GM12801 (cell line): Measurements from ENCODE around the gene SNTG2.

Experiments used
- TF ChIP-seq, protein P1 (sequence below): IDR thresholded peaks from one replicate; pipeline ENCODE4 v1.5.1; 2011; ENCODE audit warnings: control low read depth; ENCODE audit not compliant: insufficient read length; ENCODE audit errors: extremely low read depth

The SNTG2 gene

DNA sequence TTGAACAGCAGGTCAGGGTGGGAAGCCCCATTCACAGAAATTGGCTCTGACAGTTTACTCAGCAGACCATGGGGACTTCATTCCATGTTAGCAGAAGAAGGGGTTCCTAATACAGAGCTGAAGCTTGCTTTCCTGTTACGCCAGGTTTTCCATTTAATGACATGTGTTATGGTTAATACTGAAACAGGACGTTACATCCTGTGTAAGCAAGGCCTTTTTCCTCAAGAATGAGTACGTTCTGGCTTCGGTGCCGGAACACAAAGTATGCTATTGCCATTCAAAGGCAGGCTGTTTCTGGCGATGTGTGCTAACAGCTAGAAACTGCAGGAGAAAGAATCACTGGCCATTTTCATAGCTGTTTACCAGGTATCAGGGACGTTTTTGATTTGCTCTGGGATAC lies 190.4 kb downstream of the SNTG2 start:
- TF ChIP-seq, protein P1, sequence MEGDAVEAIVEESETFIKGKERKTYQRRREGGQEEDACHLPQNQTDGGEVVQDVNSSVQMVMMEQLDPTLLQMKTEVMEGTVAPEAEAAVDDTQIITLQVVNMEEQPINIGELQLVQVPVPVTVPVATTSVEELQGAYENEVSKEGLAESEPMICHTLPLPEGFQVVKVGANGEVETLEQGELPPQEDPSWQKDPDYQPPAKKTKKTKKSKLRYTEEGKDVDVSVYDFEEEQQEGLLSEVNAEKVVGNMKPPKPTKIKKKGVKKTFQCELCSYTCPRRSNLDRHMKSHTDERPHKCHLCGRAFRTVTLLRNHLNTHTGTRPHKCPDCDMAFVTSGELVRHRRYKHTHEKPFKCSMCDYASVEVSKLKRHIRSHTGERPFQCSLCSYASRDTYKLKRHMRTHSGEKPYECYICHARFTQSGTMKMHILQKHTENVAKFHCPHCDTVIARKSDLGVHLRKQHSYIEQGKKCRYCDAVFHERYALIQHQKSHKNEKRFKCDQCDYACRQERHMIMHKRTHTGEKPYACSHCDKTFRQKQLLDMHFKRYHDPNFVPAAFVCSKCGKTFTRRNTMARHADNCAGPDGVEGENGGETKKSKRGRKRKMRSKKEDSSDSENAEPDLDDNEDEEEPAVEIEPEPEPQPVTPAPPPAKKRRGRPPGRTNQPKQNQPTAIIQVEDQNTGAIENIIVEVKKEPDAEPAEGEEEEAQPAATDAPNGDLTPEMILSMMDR, result no peak

DNA sequence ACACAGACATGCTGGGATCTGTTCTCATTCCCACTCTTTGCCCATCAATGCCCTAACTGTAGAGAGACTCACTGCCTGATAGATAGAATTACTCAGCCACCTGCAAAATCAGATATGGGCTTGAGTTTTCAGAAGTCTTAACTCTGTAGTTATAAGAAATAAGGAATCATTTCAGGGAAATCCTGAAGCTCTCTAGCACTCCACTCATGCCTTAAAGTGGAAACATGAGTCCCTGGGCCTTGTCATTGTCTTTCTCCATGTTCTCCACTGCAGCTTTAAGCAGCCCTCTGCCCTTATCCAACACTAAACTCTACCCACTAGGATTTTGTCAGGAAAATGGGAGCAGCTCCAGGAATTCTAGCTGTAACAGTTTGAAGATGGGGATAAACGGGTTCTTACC lies 192.5 kb downstream of the SNTG2 start:
- TF ChIP-seq, protein P1, result no peak

GRCh38 chr2:1147873-1148612 lies 197.4 kb downstream of the SNTG2 start:
- TF ChIP-seq, protein P1, result no peak

- TF ChIP-seq, protein P1, result no peak
Measured at GRCh38 chr2:1150724-1151511, 200.3 kb downstream of the SNTG2 start.

GRCh38 chr2:1152375-1152774 lies 201.7 kb downstream of the SNTG2 start:
- TF ChIP-seq, protein P1, result no peak

DNA sequence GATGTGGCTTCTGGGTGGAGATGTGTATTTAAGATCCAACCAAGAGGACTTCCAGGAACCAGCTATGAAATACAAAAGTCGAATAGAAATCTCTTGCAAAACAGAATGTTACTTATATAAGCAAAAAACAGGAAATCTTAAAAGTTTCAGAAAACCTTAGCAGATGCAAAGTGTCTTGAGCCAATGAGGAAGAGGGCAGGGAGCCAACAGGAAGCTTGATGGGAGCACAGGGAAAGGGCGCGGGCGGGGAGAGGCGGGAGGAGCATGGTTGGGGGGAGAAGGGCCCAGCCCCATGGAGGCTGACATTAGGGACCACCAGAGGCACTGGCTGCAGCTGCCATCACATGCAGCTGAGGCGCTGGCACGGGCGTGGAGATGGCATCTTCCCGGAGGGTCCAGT lies 203.3 kb downstream of the SNTG2 start:
- TF ChIP-seq, protein P1, result no peak

DNA sequence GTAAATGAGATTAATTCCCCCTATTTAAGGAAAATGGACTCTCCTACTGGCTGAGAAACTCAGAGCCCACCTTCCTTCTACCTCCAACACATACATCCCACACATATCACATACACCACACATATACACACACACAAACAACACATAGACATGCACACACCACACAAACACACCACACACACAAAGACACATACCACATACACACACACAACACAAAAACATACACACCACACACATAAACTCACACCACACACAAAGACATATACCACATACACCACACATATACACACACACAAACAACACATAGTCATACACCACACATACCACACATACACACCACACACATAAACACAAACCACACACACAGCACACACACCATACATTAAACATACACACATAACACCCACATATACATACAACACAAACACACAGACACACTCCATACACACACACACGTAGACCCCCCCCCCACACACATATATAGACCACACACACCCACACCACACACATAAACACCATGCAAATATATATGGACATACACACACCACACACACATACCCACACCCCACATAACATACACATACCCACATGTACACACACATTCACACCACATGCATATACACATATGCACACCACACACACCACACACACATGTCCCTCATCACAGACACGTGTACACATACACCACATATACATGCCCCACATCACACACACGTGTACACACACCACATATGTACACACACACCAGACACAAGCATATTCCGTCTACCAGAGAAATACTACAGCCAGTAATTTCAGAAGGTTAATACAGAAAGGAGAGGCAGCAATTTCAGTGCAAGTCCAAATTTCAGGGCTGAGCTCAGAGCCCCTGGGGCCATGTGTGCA lies 204.3 kb downstream of the SNTG2 start:
- TF ChIP-seq, protein P1, result no peak
